ENCODE data around the gene CYP2U1.

- TF ChIP-seq CTCF (conservative IDR thresholded peaks at IDR 0.05 in 1 of 2, IDR thresholded peaks at IDR 0.05 in 1 of 2; ENCODE audit: low read depth in 1 of 2, low read length in 2 of 2) (no peak), EZH2 (IDR thresholded peaks at IDR 0.05; ENCODE audit: low read length, missing control alignments) (no peak)
Observed at GRCh38 chr4:107999932-108000539, 68.7 kb downstream of the CYP2U1 start.

Data from fibroblast of lung (primary cell).